GM13976 (cell line): ENCODE measurements around the gene ATP13A2.
A peak's percentile ranks its signal among the peaks of the same experiment; 100 is the strongest.

Experiments
- DNase-seq: peaks from one replicate; pipeline ENCODE4 v3.0.0; 2012; ENCODE audit warnings: low spot score
- CTCF ChIP-seq: IDR thresholded peaks from 2 replicates; pipeline ENCODE4 v1.5.1; 2012; ENCODE audit warnings: borderline replicate concordance, mild to moderate bottlenecking; ENCODE audit not compliant: insufficient read depth; ENCODE audit errors: extremely low read depth, missing control alignments, control extremely low read depth
- in situ Hi-C: fragments of 300-500 bp; cut with MboI; formaldehyde crosslinking; loops from one replicate; pipeline ENCODE4 v1.12.0; 2022; ENCODE audit warnings: low sequenced_read_pairs, mixed read lengths, inconsistent platforms; ENCODE audit not compliant: unreplicated experiment

Gene ATP13A2

GRCh38 chr1:17023573-17023972 is 11.8 kb upstream of the ATP13A2 start:
- DNase-seq = no peak
- no peak for TF ChIP-seq CTCF
- in situ Hi-C loops = no loop called here

- DNase-seq = peak; percentile 51
- in situ Hi-C loops = no loop called here
These were observed 11.4 kb upstream of the ATP13A2 start for GRCh38 chr1:17023102-17023501.

GRCh38 chr1:17021896-17022295 is 10.2 kb upstream of the ATP13A2 start:
- no peak for TF ChIP-seq CTCF
- DNase-seq = no peak
- in situ Hi-C loops = no loop called here

More at GRCh38 chr1:17023102-17023501, 11.4 kb upstream of the ATP13A2 start:
- no peak for TF ChIP-seq CTCF

- DNase-seq = no peak
- TF ChIP-seq CTCF = no peak
- in situ Hi-C loops = no loop called here
These were observed 8.8 kb upstream of the ATP13A2 start for GRCh38 chr1:17020502-17020901.

- DNase-seq = peak; percentile 38
- no peak for TF ChIP-seq CTCF
- in situ Hi-C loops = no loop called here
These were observed 7.1 kb upstream of the ATP13A2 start for GRCh38 chr1:17018849-17019248.

- no peak for TF ChIP-seq CTCF
- in situ Hi-C loops = no loop called here
- no peak for DNase-seq
These were observed 5.7 kb upstream of the ATP13A2 start for GRCh38 chr1:17017435-17017834.

GRCh38 chr1:17016317-17016661 is 4.6 kb upstream of the ATP13A2 start:
- no peak for DNase-seq
- no peak for TF ChIP-seq CTCF
- in situ Hi-C loops = no loop called here
